Stimulated activated CD8-positive, alpha-beta memory T cell treated with anti-CD3 and anti-CD28 coated beads, Interleukin-15, amount 100 ng/mL, for 4 hours (primary cell): ENCODE results near the gene CAPZB.

Source experiments
- DNase-seq, 2 donors: peaks; one replicate each; pipeline ENCODE4 v3.0.0-alpha.2; 2020; ENCODE audit warnings: low read depth in 2 of 2

Gene CAPZB

GRCh38 chr1:19448491-19449439, 36.6 kb downstream of the CAPZB start:
- no peak for DNase-seq

- no peak for DNase-seq
These were observed 37.8 kb downstream of the CAPZB start for GRCh38 chr1:19447550-19447949.

GRCh38 chr1:19445417-19446342, 39.7 kb downstream of the CAPZB start:
- DNase-seq: no peak

- DNase-seq: no peak
These were observed 40.9 kb downstream of the CAPZB start for GRCh38 chr1:19444296-19445021.

GRCh38 chr1:19443326-19443725, 42.0 kb downstream of the CAPZB start:
- no peak for DNase-seq

- DNase-seq: no peak
These were observed 42.9 kb downstream of the CAPZB start for GRCh38 chr1:19442154-19443096.

GRCh38 chr1:19441048-19441780, 44.1 kb downstream of the CAPZB start:
- no peak for DNase-seq

- no peak for DNase-seq
These were observed 45.7 kb downstream of the CAPZB start for GRCh38 chr1:19439464-19440171.

- DNase-seq: no peak
These were observed 46.7 kb downstream of the CAPZB start for GRCh38 chr1:19438516-19439195.

GRCh38 chr1:19437891-19438294, 47.4 kb downstream of the CAPZB start:
- DNase-seq: no peak

GRCh38 chr1:19436716-19437476, 48.4 kb downstream of the CAPZB start:
- DNase-seq: no peak

- no peak for DNase-seq
These were observed 49.4 kb downstream of the CAPZB start for GRCh38 chr1:19435851-19436455.

GRCh38 chr1:19435181-19435580, 50.2 kb downstream of the CAPZB start:
- DNase-seq: no peak

GRCh38 chr1:19433719-19433998, 51.7 kb downstream of the CAPZB start:
- DNase-seq: no peak

- no peak for DNase-seq
These were observed 52.2 kb downstream of the CAPZB start for GRCh38 chr1:19432943-19433718.

GRCh38 chr1:19430121-19431068, 54.9 kb downstream of the CAPZB start:
- no peak for DNase-seq
